ENCODE data around the gene LENG8.
"Not testable (repeated sequence)": the region's sequence is repeated elsewhere in the genome, so short reads cannot be mapped to it uniquely, and the experiment has no call there.

LENG8 gene

GRCh38 chr19:54460230-54461005, 11.4 kb downstream of the LENG8 start:
- no peak for DNase-seq (ENCODE audit: low read depth, low spot score)

- DNase-seq (ENCODE audit: low read depth, low spot score) = no peak
These were observed 12.2 kb downstream of the LENG8 start for GRCh38 chr19:54461210-54461609.

- DNase-seq (ENCODE audit: low read depth, low spot score) = no peak
These were observed 12.6 kb downstream of the LENG8 start for GRCh38 chr19:54461613-54462012.

- DNase-seq (ENCODE audit: low read depth, low spot score) = no peak
These were observed 13.2 kb downstream of the LENG8 start for GRCh38 chr19:54462047-54462654.

- no peak for DNase-seq (ENCODE audit: low read depth, low spot score)
These were observed 13.9 kb downstream of the LENG8 start for GRCh38 chr19:54462655-54463530.

- DNase-seq (ENCODE audit: low read depth, low spot score) = peak; percentile 92
These were observed 14.6 kb downstream of the LENG8 start, which contains the start of gene LENG9 for GRCh38 chr19:54463531-54464043. Gene LENG9 (minus strand): TSS chr19:54463778. CDS start chr19:54463526, 252 bp downstream.

- DNase-seq (ENCODE audit: low read depth, low spot score) = peak; percentile 96
These were observed 15.1 kb downstream of the LENG8 start for GRCh38 chr19:54464044-54464629.

- peak; percentile 59 for DNase-seq (ENCODE audit: low read depth, low spot score)
These were observed 15.8 kb downstream of the LENG8 start for GRCh38 chr19:54464630-54465425.

GRCh38 chr19:54465426-54466109, 16.6 kb downstream of the LENG8 start:
- DNase-seq (ENCODE audit: low read depth, low spot score) = no peak

- DNase-seq (ENCODE audit: low read depth, low spot score) = not testable (repeated sequence)
These were observed 17.1 kb downstream of the LENG8 start for GRCh38 chr19:54466110-54466480.

- DNase-seq (ENCODE audit: low read depth, low spot score) = no peak
These were observed 20.5 kb downstream of the LENG8 start for GRCh38 chr19:54469496-54469934.

GRCh38 chr19:54470276-54470887, 21.4 kb downstream of the LENG8 start:
- no peak for DNase-seq (ENCODE audit: low read depth, low spot score)

- DNase-seq (ENCODE audit: low read depth, low spot score) = no peak
These were observed 22.2 kb downstream of the LENG8 start for GRCh38 chr19:54470991-54471782.

- no peak for DNase-seq (ENCODE audit: low read depth, low spot score)
These were observed 24.3 kb downstream of the LENG8 start, which contains the start of gene CDC42EP5 for GRCh38 chr19:54473071-54473891. Gene CDC42EP5 (minus strand): TSS chr19:54473296. CDS start chr19:54465547, 7,749 bp downstream.

GRCh38 chr19:54473892-54474372, 24.9 kb downstream of the LENG8 start:
- DNase-seq (ENCODE audit: low read depth, low spot score) = no peak

GRCh38 chr19:54475706-54476105, 26.7 kb downstream of the LENG8 start:
- no peak for DNase-seq (ENCODE audit: low read depth, low spot score)

GRCh38 chr19:54477650-54478049, 28.7 kb downstream of the LENG8 start:
- no peak for DNase-seq (ENCODE audit: low read depth, low spot score)

Data from iPS DF 19.7 (cell line).